ENCODE data around the gene SREBF2. TPM values are rescaled to one million over a fixed set of nuclear protein-coding genes. Genes with fewer than 3 reads are reported as not detected.

The SREBF2 gene
- total and polyA plus RNA-seq, 10 of the 15 experiments (the other 5 are each of a cell fraction or from before 2014, with no cell fraction given): 2.4 to 177 (median 78.8) TPM

DNA sequence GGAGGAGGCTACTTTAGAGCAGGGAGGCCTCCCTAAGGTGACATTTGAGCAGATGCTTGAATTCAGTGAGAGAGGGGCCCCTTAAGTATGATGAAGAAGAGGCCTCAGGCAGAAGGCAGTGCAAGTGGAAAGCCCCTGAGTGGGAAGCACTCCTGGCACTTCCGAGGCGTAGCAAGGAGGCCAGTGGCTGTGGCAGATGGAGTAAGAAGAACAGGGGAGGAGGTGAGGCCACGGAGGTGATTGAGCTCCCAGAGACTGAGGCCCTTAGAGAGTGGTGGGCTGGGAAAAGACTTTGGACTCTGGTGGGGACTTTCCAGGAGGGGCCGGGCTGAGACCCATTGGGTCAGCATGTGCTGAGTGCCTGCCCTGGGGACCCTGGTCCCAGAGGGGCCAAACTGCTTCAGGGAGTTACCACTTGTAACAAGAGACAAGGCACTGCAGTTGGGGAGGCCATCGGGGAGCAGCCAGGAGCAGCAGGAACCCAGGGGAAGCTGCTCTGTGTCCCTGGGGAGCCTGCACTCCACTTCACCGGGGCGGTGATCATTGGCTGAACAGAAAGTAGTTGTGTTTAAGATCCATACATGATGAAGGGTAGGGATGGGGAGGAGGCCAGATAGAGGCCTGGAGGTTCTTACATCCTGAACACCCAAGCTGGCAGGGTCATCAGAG lies 116.5 kb downstream of the SREBF2 start:
- ChIA-PET POLR2A (interaction anchor here (0.6 to 9.2 kb wide), 22 partner anchors 12 to 492 kb away, joined by 3 to 164 read pairs (median 4); partner anchors contain the start of genes CCDC134, NDUFA6, SREBF2 and TNFRSF13C), CTCF (interaction anchor here (0.6 to 4.2 kb wide), 16 partner anchors 9 to 494 kb away, joined by 3 to 27 read pairs (median 4); partner anchors contain the start of gene SREBF2), SMC1A (ENCODE audit: uncharacterized antibody, unreplicated experiment) (interaction anchor here (0.7 to 4.3 kb wide), 16 partner anchors 9 to 203 kb away, joined by 3 to 31 read pairs (median 4); partner anchors contain the start of genes NDUFA6, SREBF2 and TNFRSF13C), RAD21 (ENCODE audit: unreplicated experiment) (interaction anchor here (0.6 to 7.9 kb wide), 12 partner anchors 12 to 495 kb away, joined by 3 to 115 read pairs (median 4); partner anchors contain the start of genes MEI1, NDUFA6, SREBF2 and TNFRSF13C)
- DNase-seq (ENCODE audit: low read depth, low spot score): no peak
- peak overlapping the region; percentile 35 for H3K4me3 ChIP-seq
- peak; percentile 40 for ATAC-seq
- H3K36me3 ChIP-seq (ENCODE audit: control insufficient read depth in 2 of 2, insufficient read depth in 2 of 2, low read length in 1 of 2): peaks cover 0 to 5% of the 10 kb centered on the region in 2 experiments; a peak in 1 of 4 replicates
- H3K4me1 ChIP-seq (ENCODE audit: control insufficient read depth, insufficient read depth, low read length): peaks cover 47% of the 10 kb centered on the region
- BruUV-seq (replicated peaks): no TSS peak
- no peak for FAIRE-seq
- peak overlapping the region; percentile 59 for H2AFZ ChIP-seq (ENCODE audit: control insufficient read depth, low read depth, low read length)
- H4K20me1 ChIP-seq (ENCODE audit: control insufficient read depth, insufficient read depth): no peaks in the 10 kb centered on the region
- in situ Hi-C loops (cut with MboI) (loop anchor here (5.0 kb wide), 1 partner anchor 117 kb away; the partner anchor contains the start of gene SREBF2), intact Hi-C loops (cut with micrococcal nuclease; ENCODE audit: unreplicated experiment) (loop anchor here (5.0 kb wide), 1 partner anchor 488 kb away; no protein-coding TSS in a partner anchor)
- H3K4me2 ChIP-seq (ENCODE audit: control insufficient read depth, insufficient read depth): peak overlapping the region; percentile 53
- H3K9me3 ChIP-seq (replicated peaks; ENCODE audit: control insufficient read depth, insufficient read depth, low read length): no peaks in the 10 kb centered on the region
- WGBS (ENCODE audit: insufficient coverage, insufficient replicate concordance, low lambda C conversion rate, missing lambda C conversion rate): 3% methylated on average over 7 of the region's 7 CpGs
- peak overlapping the region; percentile 71 for H3K9ac ChIP-seq (ENCODE audit: control insufficient read depth, insufficient read depth, low read length)
- peak overlapping the region; percentile 65 for H3K27ac ChIP-seq (ENCODE audit: control insufficient read depth, insufficient read depth)
- H3K27me3 ChIP-seq (replicated peaks in 1 of 2; ENCODE audit: control insufficient read depth in 2 of 2, insufficient read depth in 2 of 2, low read length in 1 of 2): no peaks in the 10 kb centered on the region
- H3K79me2 ChIP-seq (ENCODE audit: control insufficient read depth, insufficient read depth, low read length): peaks cover 28% of the 10 kb centered on the region
- TF ChIP-seq MTA3 (IDR thresholded peaks at IDR 0.05; ENCODE audit: borderline replicate concordance, low read length): no peak
- no peak for TF ChIP-seq PAX8 (IDR thresholded peaks at IDR 0.05)
- TF ChIP-seq FOS (IDR thresholded peaks at IDR 0.05; ENCODE audit: borderline replicate concordance, extremely low read depth, insufficient read length): no peak
- TF ChIP-seq ZNF24 (IDR thresholded peaks at IDR 0.05): no peak
- TF ChIP-seq, protein P1, sequence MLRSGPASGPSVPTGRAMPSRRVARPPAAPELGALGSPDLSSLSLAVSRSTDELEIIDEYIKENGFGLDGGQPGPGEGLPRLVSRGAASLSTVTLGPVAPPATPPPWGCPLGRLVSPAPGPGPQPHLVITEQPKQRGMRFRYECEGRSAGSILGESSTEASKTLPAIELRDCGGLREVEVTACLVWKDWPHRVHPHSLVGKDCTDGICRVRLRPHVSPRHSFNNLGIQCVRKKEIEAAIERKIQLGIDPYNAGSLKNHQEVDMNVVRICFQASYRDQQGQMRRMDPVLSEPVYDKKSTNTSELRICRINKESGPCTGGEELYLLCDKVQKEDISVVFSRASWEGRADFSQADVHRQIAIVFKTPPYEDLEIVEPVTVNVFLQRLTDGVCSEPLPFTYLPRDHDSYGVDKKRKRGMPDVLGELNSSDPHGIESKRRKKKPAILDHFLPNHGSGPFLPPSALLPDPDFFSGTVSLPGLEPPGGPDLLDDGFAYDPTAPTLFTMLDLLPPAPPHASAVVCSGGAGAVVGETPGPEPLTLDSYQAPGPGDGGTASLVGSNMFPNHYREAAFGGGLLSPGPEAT (IDR thresholded peaks at IDR 0.05; ENCODE audit: low read depth): peak; percentile 98
- peak; percentile 76 for TF ChIP-seq DPF2 (IDR thresholded peaks at IDR 0.05)
- TF ChIP-seq EED (IDR thresholded peaks at IDR 0.05; ENCODE audit: low read depth): peak; percentile 82
- no peak for TF ChIP-seq BRCA1 (IDR thresholded peaks at IDR 0.05; ENCODE audit: low read depth, low read length)
- TF ChIP-seq, protein P2, sequence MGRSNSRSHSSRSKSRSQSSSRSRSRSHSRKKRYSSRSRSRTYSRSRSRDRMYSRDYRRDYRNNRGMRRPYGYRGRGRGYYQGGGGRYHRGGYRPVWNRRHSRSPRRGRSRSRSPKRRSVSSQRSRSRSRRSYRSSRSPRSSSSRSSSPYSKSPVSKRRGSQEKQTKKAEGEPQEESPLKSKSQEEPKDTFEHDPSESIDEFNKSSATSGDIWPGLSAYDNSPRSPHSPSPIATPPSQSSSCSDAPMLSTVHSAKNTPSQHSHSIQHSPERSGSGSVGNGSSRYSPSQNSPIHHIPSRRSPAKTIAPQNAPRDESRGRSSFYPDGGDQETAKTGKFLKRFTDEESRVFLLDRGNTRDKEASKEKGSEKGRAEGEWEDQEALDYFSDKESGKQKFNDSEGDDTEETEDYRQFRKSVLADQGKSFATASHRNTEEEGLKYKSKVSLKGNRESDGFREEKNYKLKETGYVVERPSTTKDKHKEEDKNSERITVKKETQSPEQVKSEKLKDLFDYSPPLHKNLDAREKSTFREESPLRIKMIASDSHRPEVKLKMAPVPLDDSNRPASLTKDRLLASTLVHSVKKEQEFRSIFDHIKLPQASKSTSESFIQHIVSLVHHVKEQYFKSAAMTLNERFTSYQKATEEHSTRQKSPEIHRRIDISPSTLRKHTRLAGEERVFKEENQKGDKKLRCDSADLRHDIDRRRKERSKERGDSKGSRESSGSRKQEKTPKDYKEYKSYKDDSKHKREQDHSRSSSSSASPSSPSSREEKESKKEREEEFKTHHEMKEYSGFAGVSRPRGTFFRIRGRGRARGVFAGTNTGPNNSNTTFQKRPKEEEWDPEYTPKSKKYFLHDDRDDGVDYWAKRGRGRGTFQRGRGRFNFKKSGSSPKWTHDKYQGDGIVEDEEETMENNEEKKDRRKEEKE (IDR thresholded peaks at IDR 0.05): no peak
- TF ChIP-seq YY1 (IDR thresholded peaks at IDR 0.05; ENCODE audit: low read depth, low read length): peak; percentile 7; the same call in 1 of the 2 replicates
- TF ChIP-seq CEBPB (IDR thresholded peaks at IDR 0.05; ENCODE audit: borderline replicate concordance in 1 of 2, low read depth in 2 of 2, low read length in 2 of 2): no peak
- TF ChIP-seq POLR2A (IDR thresholded peaks at IDR 0.05; ENCODE audit: low read depth, low read length): peak; percentile 58
- TF ChIP-seq SREBF2 (IDR thresholded peaks at IDR 0.05; ENCODE audit: low read length): no peak
- no peak for TF ChIP-seq ZZZ3 (IDR thresholded peaks at IDR 0.05; ENCODE audit: control insufficient read depth, insufficient read length, low read depth)
- TF ChIP-seq, protein P3, sequence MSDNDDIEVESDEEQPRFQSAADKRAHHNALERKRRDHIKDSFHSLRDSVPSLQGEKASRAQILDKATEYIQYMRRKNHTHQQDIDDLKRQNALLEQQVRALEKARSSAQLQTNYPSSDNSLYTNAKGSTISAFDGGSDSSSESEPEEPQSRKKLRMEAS (IDR thresholded peaks at IDR 0.05; ENCODE audit: low read depth, low read length): no peak
- no peak for TF ChIP-seq TBL1XR1 (IDR thresholded peaks at IDR 0.05; ENCODE audit: low read depth, low read length)
- TF ChIP-seq SMC3 (IDR thresholded peaks at IDR 0.05; ENCODE audit: borderline replicate concordance, low read length): peak; percentile 14; the same call in 1 of the 2 replicates
- peak; percentile 100 for TF ChIP-seq GATAD2B (conservative IDR thresholded peaks at IDR 0.05; ENCODE audit: low read depth)
